Fibroblast of the conjunctiva (primary cell): ENCODE measurements around the gene ZNF831.

Experiments
- DNase-seq: peaks from one replicate; pipeline ENCODE4 v3.0.0-alpha.2; 2010; ENCODE audit warnings: low read depth

The ZNF831 gene

GRCh38 chr20:59141818-59142581 lies 21.6 kb upstream of the ZNF831 start:
- no peak for DNase-seq

GRCh38 chr20:59143326-59143725 lies 20.3 kb upstream of the ZNF831 start:
- no peak for DNase-seq

- no peak for DNase-seq
Observed at GRCh38 chr20:59144179-59144830, 19.3 kb upstream of the ZNF831 start.

- DNase-seq: no peak
Observed at GRCh38 chr20:59144831-59145196, 18.8 kb upstream of the ZNF831 start.

- DNase-seq: no peak
Observed at GRCh38 chr20:59145247-59145923, 18.2 kb upstream of the ZNF831 start.

GRCh38 chr20:59145924-59146779 lies 17.5 kb upstream of the ZNF831 start:
- DNase-seq: no peak

- no peak for DNase-seq
Observed at GRCh38 chr20:59146780-59147565, 16.6 kb upstream of the ZNF831 start.

GRCh38 chr20:59147586-59147985 lies 16.0 kb upstream of the ZNF831 start:
- DNase-seq: no peak

GRCh38 chr20:59148701-59149493 lies 14.7 kb upstream of the ZNF831 start:
- DNase-seq: no peak

- no peak for DNase-seq
Observed at GRCh38 chr20:59149678-59150504, 13.7 kb upstream of the ZNF831 start.

- DNase-seq: no peak
Observed at GRCh38 chr20:59150821-59151251, 12.8 kb upstream of the ZNF831 start.

- DNase-seq: no peak
Observed at GRCh38 chr20:59151391-59151790, 12.2 kb upstream of the ZNF831 start.

- no peak for DNase-seq
Observed at GRCh38 chr20:59151820-59152219, 11.8 kb upstream of the ZNF831 start.

- no peak for DNase-seq
Observed at GRCh38 chr20:59152559-59153354, 10.9 kb upstream of the ZNF831 start.

- DNase-seq: no peak
Observed at GRCh38 chr20:59153355-59153681, 10.3 kb upstream of the ZNF831 start.

- DNase-seq: no peak
Observed at GRCh38 chr20:59153832-59154231, 9.8 kb upstream of the ZNF831 start.

- DNase-seq: no peak
Observed at GRCh38 chr20:59154317-59155013, 9.2 kb upstream of the ZNF831 start.

- DNase-seq: no peak
Observed at GRCh38 chr20:59157064-59157463, 6.6 kb upstream of the ZNF831 start.
